GM12878 (cell line): ENCODE results near the gene CHSY3.

Source experiments
- EP300 ChIP-seq, 2 experiments: fragments of 150-350 bp in 1 of 2; IDR thresholded peaks; 2 replicates each; pipeline ENCODE4 v1.6.1; 2011 to 2012; ENCODE audit warnings: low read depth in 2 of 2, low read length in 2 of 2, borderline replicate concordance in 1 of 2, improper control_type of control experiment in 1 of 2, inconsistent platforms in 1 of 2; ENCODE audit not compliant: control insufficient read depth in 1 of 2
- HDAC6 ChIP-seq: fragments of 200-600 bp; sonication (generic); IDR thresholded peaks from one replicate; pipeline ENCODE4 v1.8.0; 2017; ENCODE audit warnings: antibody characterized with exemption; ENCODE audit not compliant: unreplicated experiment
- MAX ChIP-seq: IDR thresholded peaks from 2 replicates; pipeline ENCODE4 v1.6.1; 2012; ENCODE audit warnings: low read depth, low read length, improper control_type of control experiment
- POLR2A ChIP-seq: IDR thresholded peaks from 2 replicates; pipeline ENCODE4 v1.6.1; 2011; ENCODE audit warnings: low read depth, mild to moderate bottlenecking, low read length
- TF ChIP-seq, protein P1 (sequence below), 3 experiments: IDR thresholded peaks in 2 of 3; conservative IDR thresholded peaks in 1 of 3; 2 replicates each; pipeline ENCODE4 v1.5.1; 2011; ENCODE audit warnings: low read depth in 3 of 3, low read length in 3 of 3, mild to moderate bottlenecking in 3 of 3, control low read depth in 2 of 3, moderate library complexity in 2 of 3, inconsistent platforms in 1 of 3, mixed read lengths in 1 of 3; ENCODE audit not compliant: control insufficient read depth in 2 of 3, insufficient read depth in 1 of 3; ENCODE audit errors: extremely low read depth in 1 of 3

DNA sequence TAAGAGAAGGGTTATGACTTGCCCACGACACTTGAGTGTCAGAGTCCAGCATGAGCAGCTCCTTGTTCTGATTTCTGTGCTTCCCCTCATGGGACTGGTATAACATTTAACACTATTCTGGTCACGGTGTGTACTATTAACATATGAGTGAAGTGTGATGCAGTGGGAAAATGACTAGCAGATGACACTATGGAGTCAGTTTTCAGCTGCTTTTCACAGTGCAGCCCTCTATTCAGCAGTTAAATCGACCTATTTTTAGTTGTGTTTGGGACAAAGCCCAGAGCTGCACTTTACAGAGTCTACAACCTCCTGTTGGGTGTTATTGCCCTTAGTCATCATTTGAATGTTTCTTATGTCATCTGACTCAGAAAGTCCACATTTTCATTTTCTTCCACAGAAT is 59.1 kb downstream of the CHSY3 start:
- TF ChIP-seq EP300 (IDR thresholded peaks at IDR 0.05; ENCODE audit: borderline replicate concordance in 1 of 2, control insufficient read depth in 1 of 2, low read depth in 2 of 2, low read length in 2 of 2) (no peak), POLR2A (no peak), MAX (no peak), HDAC6 (no peak)
- TF ChIP-seq, protein P1, sequence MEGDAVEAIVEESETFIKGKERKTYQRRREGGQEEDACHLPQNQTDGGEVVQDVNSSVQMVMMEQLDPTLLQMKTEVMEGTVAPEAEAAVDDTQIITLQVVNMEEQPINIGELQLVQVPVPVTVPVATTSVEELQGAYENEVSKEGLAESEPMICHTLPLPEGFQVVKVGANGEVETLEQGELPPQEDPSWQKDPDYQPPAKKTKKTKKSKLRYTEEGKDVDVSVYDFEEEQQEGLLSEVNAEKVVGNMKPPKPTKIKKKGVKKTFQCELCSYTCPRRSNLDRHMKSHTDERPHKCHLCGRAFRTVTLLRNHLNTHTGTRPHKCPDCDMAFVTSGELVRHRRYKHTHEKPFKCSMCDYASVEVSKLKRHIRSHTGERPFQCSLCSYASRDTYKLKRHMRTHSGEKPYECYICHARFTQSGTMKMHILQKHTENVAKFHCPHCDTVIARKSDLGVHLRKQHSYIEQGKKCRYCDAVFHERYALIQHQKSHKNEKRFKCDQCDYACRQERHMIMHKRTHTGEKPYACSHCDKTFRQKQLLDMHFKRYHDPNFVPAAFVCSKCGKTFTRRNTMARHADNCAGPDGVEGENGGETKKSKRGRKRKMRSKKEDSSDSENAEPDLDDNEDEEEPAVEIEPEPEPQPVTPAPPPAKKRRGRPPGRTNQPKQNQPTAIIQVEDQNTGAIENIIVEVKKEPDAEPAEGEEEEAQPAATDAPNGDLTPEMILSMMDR (IDR thresholded peaks at IDR 0.05 in 2 of 3, conservative IDR thresholded peaks at IDR 0.05 in 1 of 3; ENCODE audit: control insufficient read depth in 2 of 3, extremely low read depth in 1 of 3, insufficient read depth in 1 of 3, low read depth in 3 of 3, low read length in 3 of 3) = no peak
